Stimulated activated CD8-positive, alpha-beta memory T cell treated with anti-CD3 and anti-CD28 coated beads, Interleukin-2, amount 100 ng/mL, for 48 hours (primary cell): Measurements from ENCODE around the gene FHIT.

Experiments
- DNase-seq, 2 donors: peaks; one replicate each; pipeline ENCODE4 v3.0.0-alpha.2; 2020; ENCODE audit warnings: low read depth in 2 of 2

The FHIT gene

GRCh38 chr3:60764870-60765269 lies 486.4 kb downstream of the FHIT start:
- DNase-seq, result no peak

GRCh38 chr3:60760145-60760544 lies 491.1 kb downstream of the FHIT start:
- no peak for DNase-seq

GRCh38 chr3:60759439-60759838 lies 491.8 kb downstream of the FHIT start:
- no peak for DNase-seq

- no peak for DNase-seq
Measured at GRCh38 chr3:60758831-60759230, 492.4 kb downstream of the FHIT start.

- DNase-seq, result no peak
Measured at GRCh38 chr3:60758171-60758570, 493.1 kb downstream of the FHIT start.

- DNase-seq, result no peak
Measured at GRCh38 chr3:60757724-60758123, 493.5 kb downstream of the FHIT start.

- no peak for DNase-seq
Measured at GRCh38 chr3:60756241-60757030, 494.8 kb downstream of the FHIT start.

- no peak for DNase-seq
Measured at GRCh38 chr3:60755094-60755493, 496.2 kb downstream of the FHIT start.

- no peak for DNase-seq
Measured at GRCh38 chr3:60754617-60755016, 496.6 kb downstream of the FHIT start.

GRCh38 chr3:60752809-60753208 lies 498.4 kb downstream of the FHIT start:
- no peak for DNase-seq

GRCh38 chr3:60746695-60747416 lies 504.4 kb downstream of the FHIT start:
- no peak for DNase-seq

GRCh38 chr3:60746043-60746638 lies 505.1 kb downstream of the FHIT start:
- no peak for DNase-seq

GRCh38 chr3:60743631-60744164 lies 507.6 kb downstream of the FHIT start:
- DNase-seq, result no peak

- no peak for DNase-seq
Measured at GRCh38 chr3:60742606-60743145, 508.6 kb downstream of the FHIT start.

- no peak for DNase-seq
Measured at GRCh38 chr3:60737633-60738399, 513.4 kb downstream of the FHIT start.

- DNase-seq, result no peak
Measured at GRCh38 chr3:60730371-60730770, 520.9 kb downstream of the FHIT start.

- DNase-seq, result no peak
Measured at GRCh38 chr3:60729056-60729455, 522.2 kb downstream of the FHIT start.

GRCh38 chr3:60728006-60728405 lies 523.2 kb downstream of the FHIT start:
- DNase-seq, result no peak

GRCh38 chr3:60720736-60721135 lies 530.5 kb downstream of the FHIT start:
- no peak for DNase-seq

- no peak for DNase-seq
Measured at GRCh38 chr3:60716573-60716972, 534.7 kb downstream of the FHIT start.

- DNase-seq, result no peak
Measured at GRCh38 chr3:60708191-60708975, 542.9 kb downstream of the FHIT start.
